ENCODE data around the gene CEP192.

The CEP192 gene

DNA sequence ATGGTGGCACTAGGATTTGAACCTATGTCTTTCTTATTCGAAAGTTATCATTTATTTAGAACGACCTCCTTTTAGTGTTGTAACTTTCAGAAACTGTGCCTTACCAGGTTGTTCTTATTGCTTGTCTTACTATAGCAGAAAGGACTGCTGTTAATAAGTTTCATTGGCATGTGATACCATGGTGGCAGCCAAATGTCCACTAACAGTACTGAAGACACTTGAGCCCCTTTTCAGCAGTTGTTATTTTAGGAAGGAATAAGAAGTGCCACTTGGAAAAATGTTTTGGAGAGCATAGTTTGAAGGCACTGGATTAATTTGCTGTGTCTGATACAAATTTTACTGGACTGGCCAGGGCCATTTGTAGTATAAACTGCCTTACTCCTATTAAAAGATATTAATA lies 37.7 kb downstream of the CEP192 start:
- TF ChIP-seq, protein P1, sequence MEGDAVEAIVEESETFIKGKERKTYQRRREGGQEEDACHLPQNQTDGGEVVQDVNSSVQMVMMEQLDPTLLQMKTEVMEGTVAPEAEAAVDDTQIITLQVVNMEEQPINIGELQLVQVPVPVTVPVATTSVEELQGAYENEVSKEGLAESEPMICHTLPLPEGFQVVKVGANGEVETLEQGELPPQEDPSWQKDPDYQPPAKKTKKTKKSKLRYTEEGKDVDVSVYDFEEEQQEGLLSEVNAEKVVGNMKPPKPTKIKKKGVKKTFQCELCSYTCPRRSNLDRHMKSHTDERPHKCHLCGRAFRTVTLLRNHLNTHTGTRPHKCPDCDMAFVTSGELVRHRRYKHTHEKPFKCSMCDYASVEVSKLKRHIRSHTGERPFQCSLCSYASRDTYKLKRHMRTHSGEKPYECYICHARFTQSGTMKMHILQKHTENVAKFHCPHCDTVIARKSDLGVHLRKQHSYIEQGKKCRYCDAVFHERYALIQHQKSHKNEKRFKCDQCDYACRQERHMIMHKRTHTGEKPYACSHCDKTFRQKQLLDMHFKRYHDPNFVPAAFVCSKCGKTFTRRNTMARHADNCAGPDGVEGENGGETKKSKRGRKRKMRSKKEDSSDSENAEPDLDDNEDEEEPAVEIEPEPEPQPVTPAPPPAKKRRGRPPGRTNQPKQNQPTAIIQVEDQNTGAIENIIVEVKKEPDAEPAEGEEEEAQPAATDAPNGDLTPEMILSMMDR (IDR thresholded peaks at IDR 0.05; ENCODE audit: insufficient read depth, missing control alignments): no peak
- FAIRE-seq (no peak), DNase-seq (ENCODE audit: insufficient read length, low spot score) (no peak)

DNA sequence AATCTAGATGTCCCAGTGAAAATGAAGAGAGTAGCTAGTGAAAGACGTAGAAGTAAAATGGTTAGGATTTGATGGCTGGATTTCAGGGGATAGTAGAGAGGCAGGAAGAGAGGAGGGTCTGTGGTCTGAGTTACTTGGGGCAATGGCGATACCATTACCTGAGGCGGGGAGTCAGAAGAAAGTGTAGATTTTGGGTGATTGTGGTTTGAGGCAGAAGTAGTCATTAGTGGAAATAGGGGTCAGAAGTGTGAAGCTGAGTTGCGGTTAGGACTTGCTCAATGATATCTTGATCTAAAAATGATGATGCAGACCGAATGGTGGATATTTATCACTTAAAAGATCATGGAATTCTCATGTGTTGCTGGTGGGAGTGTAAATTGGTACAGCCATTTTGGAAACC lies 41.0 kb downstream of the CEP192 start:
- no peak for DNase-seq (ENCODE audit: insufficient read length, low spot score)
- TF ChIP-seq, protein P1 (IDR thresholded peaks at IDR 0.05; ENCODE audit: insufficient read depth, missing control alignments): no peak
- FAIRE-seq: no peak

DNA sequence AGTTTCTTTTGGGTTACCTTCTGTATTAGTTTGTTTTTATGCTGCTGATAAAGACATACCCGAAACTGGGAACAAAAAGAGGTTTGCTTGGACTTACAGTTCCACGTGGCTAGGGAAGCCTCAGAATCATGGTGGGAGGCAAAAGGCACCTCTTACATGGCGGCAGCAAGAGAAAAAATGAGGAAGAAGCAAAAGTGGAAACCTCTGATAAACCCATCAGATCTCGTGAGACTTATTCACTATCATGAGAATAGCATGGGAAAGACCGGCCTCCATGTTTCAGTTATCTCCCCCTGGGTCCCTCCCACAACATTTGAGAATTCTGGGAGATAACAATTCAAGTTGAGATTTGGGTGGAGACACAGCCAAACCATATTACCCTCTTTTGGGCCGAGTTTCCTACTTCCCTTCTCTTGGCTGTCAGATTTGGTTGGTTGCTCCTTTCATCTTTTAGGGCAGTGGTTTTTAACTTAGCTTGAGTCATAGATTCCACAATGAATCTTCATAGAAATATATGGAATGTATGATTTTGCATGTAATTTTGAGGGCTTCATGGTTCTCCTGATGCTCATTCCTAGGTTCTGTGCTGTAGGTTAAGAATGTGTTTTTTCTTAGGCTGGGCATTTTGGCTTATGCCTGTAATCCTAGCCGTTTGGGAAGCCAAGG lies 44.2 kb downstream of the CEP192 start:
- FAIRE-seq (no peak), DNase-seq (ENCODE audit: insufficient read length, low spot score) (no peak)
- TF ChIP-seq, protein P1 (IDR thresholded peaks at IDR 0.05; ENCODE audit: insufficient read depth, missing control alignments): no peak

GRCh38 chr18:13036622-13037320 lies 45.6 kb downstream of the CEP192 start:
- DNase-seq (ENCODE audit: insufficient read length, low spot score): no peak
- TF ChIP-seq, protein P1 (IDR thresholded peaks at IDR 0.05; ENCODE audit: insufficient read depth, missing control alignments): no peak
- no peak for FAIRE-seq

DNA sequence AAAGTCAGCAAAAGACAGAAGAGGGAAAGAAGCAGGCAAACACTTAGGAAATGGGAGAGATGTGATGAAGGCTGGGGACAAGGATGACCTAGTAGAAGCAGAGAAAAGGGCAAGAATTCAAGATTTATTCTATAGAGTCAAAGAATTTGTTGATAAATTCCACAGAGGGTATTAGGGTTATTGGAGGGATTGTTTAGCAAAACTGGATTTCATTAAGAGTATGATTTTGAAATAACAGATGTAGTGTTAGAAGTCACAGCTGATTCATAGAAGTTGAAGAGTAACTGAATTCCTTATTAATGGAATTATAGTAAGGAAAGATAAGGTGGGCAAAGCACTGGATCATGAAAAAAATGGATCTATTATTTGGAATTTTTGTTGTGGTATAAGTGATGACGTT lies 48.6 kb downstream of the CEP192 start:
- no peak for DNase-seq (ENCODE audit: insufficient read length, low spot score)

GRCh38 chr18:13043066-13043465 lies 51.9 kb downstream of the CEP192 start:
- FAIRE-seq (no peak), DNase-seq (ENCODE audit: insufficient read length, low spot score) (no peak)
- TF ChIP-seq, protein P1 (IDR thresholded peaks at IDR 0.05; ENCODE audit: insufficient read depth, missing control alignments): no peak

More for the DNA sequence above, 48.6 kb downstream of the CEP192 start:
- TF ChIP-seq, protein P1 (IDR thresholded peaks at IDR 0.05; ENCODE audit: insufficient read depth, missing control alignments): no peak
- FAIRE-seq: no peak

- DNase-seq (ENCODE audit: insufficient read length, low spot score) (no peak), FAIRE-seq (no peak)
- TF ChIP-seq, protein P1 (IDR thresholded peaks at IDR 0.05; ENCODE audit: insufficient read depth, missing control alignments): no peak
These were observed 57.0 kb downstream of the CEP192 start for GRCh38 chr18:13048061-13048595.

Measured in D721Med (cell line).